Ovary (tissue), 3 donors: Measurements from ENCODE around the gene CRYGB.

ENCODE experiments used
- POLR2A ChIP-seq: fragments of 450-650 bp; IDR thresholded peaks from one replicate; pipeline ENCODE4 v1.6.1; 2017; ENCODE audit warnings: antibody characterized with exemption, mild to moderate bottlenecking, moderate library complexity
- TF ChIP-seq, protein P1 (sequence below), 3 donors: fragments of 450-650 bp in 2 of 3; fragments of 200-600 bp in 1 of 3; IDR thresholded peaks; one replicate each; pipeline versions ENCODE4 v1.5.1 to v1.8.0; 2016 to 2022; ENCODE audit warnings: antibody characterized with exemption in 3 of 3, mild to moderate bottlenecking in 1 of 3
- donor health status: DM: no; HTN: no; CAD: no.

DNA sequence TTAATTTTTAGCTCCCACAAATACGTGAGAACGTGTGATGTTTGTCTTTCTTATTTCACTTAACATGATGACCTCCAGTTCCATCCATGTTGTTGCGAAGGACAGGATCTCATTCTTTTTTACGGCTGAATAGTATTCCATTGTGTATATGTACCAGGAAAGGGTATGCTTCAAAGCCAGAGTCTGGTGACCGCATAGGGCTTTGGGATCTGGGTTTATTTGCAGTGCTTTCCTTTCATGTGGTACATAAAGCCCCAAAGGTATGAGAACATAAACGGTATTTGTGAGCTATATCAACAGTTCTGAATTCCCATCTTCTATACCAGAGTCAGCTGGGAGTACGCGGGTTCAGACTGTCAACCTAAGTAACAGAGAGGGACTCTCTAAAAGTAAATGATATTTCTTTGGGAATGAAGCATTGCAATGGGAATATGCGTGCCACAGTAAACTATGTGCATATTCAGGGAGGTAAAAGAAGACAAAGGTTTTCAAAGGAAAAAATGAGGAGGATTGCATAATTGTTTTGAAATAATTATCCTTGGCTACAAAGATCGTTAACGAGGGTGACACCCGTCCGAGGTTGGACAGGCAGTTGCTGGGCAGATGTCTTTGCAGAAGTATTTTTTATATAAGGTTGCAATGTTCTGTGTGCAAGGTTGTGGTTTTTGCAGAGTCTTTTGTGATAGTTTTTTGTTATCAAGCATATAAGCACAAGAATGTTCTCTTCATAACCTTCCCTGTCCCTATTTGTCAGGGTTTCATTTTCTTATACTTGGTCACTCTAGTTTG is 46.1 kb downstream of the CRYGB start:
- TF ChIP-seq, protein P1, sequence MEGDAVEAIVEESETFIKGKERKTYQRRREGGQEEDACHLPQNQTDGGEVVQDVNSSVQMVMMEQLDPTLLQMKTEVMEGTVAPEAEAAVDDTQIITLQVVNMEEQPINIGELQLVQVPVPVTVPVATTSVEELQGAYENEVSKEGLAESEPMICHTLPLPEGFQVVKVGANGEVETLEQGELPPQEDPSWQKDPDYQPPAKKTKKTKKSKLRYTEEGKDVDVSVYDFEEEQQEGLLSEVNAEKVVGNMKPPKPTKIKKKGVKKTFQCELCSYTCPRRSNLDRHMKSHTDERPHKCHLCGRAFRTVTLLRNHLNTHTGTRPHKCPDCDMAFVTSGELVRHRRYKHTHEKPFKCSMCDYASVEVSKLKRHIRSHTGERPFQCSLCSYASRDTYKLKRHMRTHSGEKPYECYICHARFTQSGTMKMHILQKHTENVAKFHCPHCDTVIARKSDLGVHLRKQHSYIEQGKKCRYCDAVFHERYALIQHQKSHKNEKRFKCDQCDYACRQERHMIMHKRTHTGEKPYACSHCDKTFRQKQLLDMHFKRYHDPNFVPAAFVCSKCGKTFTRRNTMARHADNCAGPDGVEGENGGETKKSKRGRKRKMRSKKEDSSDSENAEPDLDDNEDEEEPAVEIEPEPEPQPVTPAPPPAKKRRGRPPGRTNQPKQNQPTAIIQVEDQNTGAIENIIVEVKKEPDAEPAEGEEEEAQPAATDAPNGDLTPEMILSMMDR (IDR thresholded peaks at IDR 0.05): no peak
- no peak for TF ChIP-seq POLR2A
